Smooth muscle cell of the brain vasculature (primary cell): Measurements from ENCODE around the gene FBXO48.
A peak's percentile ranks its signal among the peaks of the same experiment; 100 is the strongest.
"Not testable (repeated sequence)": the region's sequence is repeated elsewhere in the genome, so short reads cannot be mapped to it uniquely, and the experiment has no call there.

Experiments
- DNase-seq: peaks from one replicate; pipeline ENCODE4 v3.0.0-alpha.2; 2012; ENCODE audit warnings: low read depth, low spot score

The FBXO48 gene

GRCh38 chr2:68472796-68473414, 5.8 kb upstream of the FBXO48 start:
- DNase-seq = no peak

GRCh38 chr2:68471385-68471784, 4.3 kb upstream of the FBXO48 start:
- no peak for DNase-seq

- no peak for DNase-seq
Observed at GRCh38 chr2:68469935-68470334, 2.8 kb upstream of the FBXO48 start.

DNA sequence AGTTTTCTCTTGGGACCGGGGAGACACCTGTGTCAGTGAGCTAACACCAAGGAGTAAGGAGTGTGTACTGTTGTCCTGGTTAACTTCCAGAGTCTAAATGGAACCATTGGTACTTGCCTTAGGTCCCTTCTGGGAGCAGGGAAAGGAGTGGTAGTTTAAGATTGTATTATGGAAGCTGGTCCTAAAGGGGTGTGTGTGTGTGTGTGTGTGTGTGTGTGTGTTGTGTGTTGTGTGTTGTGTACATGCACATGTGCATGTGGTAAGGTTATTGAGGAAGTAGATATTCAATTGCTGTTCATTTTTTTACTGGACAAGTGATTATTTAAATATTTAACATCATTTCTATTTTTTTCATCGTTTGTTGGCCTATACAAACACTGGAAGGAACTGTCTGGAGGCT, 1.7 kb upstream of the FBXO48 start:
- no peak for DNase-seq

- no peak for DNase-seq
Observed at GRCh38 chr2:68466778-68467076, 367 bp downstream of the FBXO48 start.

DNA sequence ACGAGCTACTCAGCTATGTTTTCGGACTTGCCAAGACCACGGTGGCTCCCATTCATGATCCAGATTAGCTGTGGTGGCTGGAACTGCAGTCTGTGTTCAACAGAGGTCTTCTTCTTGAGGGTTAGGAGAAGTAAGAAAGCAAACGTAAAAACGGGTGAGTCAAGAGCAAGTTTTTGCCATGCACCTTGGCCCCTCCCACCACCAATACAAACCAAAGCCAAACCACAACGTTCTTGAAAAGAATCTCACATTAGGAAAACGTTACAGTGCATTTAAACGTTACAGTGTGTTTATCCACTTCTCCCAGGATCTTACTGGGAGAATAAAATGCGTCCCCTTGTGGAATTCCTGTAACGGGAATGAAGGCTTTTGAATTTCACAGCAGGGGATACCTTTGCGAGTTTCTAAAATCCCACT, 725 bp downstream of the FBXO48 start:
- DNase-seq = no peak

DNA sequence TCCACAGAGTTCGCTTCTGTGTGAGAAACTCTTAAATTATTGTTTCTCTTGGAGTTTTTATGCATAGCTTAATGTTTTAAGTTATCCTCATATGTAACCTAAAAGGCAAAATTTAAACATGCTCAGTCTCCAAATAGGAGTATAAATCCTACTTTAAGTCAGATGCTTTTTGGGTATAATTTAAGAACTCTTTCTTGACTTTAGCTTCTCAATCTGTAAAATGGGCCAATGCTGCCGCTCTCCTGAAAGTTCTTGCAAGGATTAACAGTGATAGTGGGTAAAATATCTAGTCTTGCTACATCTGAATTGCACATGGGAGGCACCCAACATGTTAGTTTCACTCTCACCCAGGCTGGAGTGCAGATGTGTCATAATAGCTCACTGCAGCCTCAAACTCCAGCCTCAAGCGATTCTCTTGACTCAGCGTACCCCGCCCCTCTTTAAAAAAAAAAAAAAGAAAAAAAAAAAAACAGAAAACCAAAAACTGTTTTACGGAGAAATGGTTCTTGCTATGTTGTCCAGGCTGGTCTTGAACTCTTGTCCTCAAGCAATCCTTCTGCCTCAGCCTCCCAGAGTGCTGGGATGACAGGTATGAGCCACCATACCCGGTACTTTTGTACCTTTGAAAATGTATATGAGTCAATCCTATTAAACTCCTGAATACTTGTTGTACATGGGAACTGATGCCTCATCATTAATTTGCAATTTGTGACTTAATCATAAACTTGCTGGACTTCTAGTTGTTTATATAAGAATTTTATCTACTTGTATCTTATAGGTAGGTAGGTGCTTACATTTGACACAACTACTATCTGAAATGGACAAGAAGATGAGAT, 1.8 kb downstream of the FBXO48 start:
- DNase-seq = no peak

- DNase-seq = no peak
Observed at GRCh38 chr2:68464651-68465050, 2.4 kb downstream of the FBXO48 start.

GRCh38 chr2:68463287-68463877, 3.7 kb downstream of the FBXO48 start:
- DNase-seq = no peak

GRCh38 chr2:68458981-68459380, 8.1 kb downstream of the FBXO48 start:
- DNase-seq = no peak

- no peak for DNase-seq
Observed at GRCh38 chr2:68456198-68456597, 10.9 kb downstream of the FBXO48 start.

- DNase-seq = no peak
Observed at GRCh38 chr2:68454719-68455118, 12.4 kb downstream of the FBXO48 start.

DNA sequence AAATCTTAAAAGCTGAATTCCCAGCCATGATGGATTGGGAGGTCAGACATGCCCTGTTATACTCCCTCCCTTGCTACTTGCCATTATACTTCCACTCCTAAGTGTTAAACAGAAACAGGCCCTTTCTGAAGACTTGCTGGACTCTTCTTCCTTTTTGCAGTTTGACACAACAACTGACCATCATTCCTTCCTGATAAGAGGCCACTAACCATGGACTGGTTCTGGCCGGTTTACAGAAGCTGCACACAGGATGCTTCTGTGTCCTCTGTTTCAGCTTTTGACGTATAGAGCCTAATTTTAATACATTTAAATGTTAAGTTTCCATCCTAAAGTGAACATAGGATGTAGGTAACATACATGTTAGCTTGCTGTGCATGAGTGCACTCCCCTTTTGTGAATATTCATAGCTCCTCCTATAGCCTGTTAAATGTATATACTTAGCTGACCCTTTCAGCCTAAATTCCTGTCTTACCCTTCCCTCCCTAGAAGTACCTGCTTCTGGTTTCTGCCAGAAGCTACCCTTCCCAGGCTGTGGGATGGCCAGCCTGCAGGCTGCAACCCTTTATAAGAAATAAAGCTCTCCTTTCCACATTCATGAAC, 13.2 kb downstream of the FBXO48 start:
- DNase-seq = no peak

DNA sequence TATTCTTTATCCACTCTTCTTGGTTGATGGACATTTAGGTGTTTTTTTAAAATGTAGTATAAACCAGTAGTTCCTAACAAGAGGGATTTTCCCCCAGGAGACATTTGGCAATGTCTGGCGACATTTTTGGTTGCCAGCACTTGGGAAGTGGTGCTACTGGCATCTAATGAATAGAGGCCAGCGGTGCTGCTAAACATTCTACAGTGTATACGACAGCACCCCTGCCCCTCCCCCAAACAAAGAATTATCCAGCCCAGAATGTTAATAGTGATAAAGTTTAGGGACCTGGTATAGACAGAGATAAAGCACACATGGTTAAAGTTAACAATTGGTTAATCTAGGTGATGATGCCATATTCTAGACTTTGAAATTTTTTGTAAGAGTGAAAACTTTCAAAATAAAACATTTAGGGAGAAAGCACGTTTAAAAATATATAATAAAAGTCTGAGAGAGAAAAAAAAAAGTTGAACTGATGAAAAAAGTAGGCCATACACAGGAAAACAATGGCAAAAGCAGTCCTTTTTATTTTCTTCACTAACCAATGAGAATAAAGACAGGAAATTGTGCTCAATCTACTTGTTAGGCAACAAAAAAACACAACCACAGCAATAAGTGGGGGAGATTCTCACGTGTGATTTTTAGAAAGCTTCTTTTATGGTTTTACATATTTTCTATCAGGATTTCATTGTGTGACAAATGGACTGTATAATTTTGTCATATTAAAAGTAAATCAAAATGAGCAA, 14.8 kb downstream of the FBXO48 start:
- DNase-seq = no peak

GRCh38 chr2:68448671-68449653, 18.1 kb downstream of the FBXO48 start:
- no peak for DNase-seq

- DNase-seq = no peak
Observed at GRCh38 chr2:68447118-68447517, 20.0 kb downstream of the FBXO48 start.

GRCh38 chr2:68446425-68446824, 20.7 kb downstream of the FBXO48 start:
- not testable (repeated sequence) for DNase-seq

DNA sequence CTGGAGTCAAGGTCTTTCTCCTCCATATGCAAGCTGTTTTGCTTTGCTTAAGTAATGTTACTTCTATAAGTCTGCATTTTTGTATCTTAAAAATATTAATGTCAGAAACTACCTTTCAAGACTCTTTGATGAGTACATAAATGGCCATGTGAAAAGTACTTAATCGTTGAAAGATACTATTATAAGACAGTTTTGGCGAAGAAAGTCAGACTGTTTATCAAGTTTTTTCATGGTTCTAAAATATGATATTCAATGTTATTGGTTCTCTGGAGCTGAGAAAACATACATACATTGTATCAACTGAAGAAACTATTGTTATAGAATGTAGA, 25.1 kb downstream of the FBXO48 start:
- no peak for DNase-seq

GRCh38 chr2:68441179-68441993, 25.7 kb downstream of the FBXO48 start:
- DNase-seq = peak; percentile 68
